H1 (cell line): ENCODE data around the gene CBARP. TPM values are rescaled to one million over a fixed set of nuclear protein-coding genes. Genes with fewer than 3 reads are reported as not detected.
A peak's percentile ranks its signal among the peaks of the same experiment; 100 is the strongest.

Experiments used
- CTCF ChIA-PET: fragments of 300-600 bp; sonication (Branson Sonifier 250); formaldehyde crosslinking; loops from one replicate; lab custom pipeline; 2021; ENCODE audit not compliant: partially characterized antibody; lab: Charles Lee
- POLR2A ChIA-PET: fragments of 300-600 bp; sonication (Branson Sonifier 250); formaldehyde crosslinking; loops from one replicate; lab custom pipeline; 2021; ENCODE audit warnings: inconsistent platforms; ENCODE audit not compliant: partially characterized antibody; lab: Charles Lee
- DNase-seq, 2 experiments: peaks; one replicate each; pipeline versions ENCODE4 v3.0.0 to v3.0.0-alpha.2; 2010 to 2022; ENCODE audit warnings: low spot score in 2 of 2, low read depth in 1 of 2, mixed read lengths in 1 of 2
- FAIRE-seq: peaks from 2 replicates; lab custom pipeline; 2011; peaks lifted over from hg19 to GRCh38; lab: Jason Lieb, UNC
- H2AFZ ChIP-seq: 2 replicates; pipeline ENCODE4 v1.8.1; 2012; ENCODE audit warnings: low read length, inconsistent platforms
- H2AK5ac ChIP-seq: 2 replicates; pipeline ENCODE4 v1.6.1; 2013; ENCODE audit warnings: low read depth, low read length
- H2BK120ac ChIP-seq: replicated peaks from 2 replicates; pipeline ENCODE3; 2013; ENCODE audit warnings: low read depth, low read length, inconsistent platforms
- H2BK12ac ChIP-seq: 2 replicates; pipeline ENCODE4 v1.6.1; 2013; ENCODE audit warnings: low read depth, low read length
- H2BK15ac ChIP-seq: 2 replicates; pipeline ENCODE4 v1.6.1; 2013; ENCODE audit warnings: low read length
- H2BK20ac ChIP-seq: 2 replicates; pipeline ENCODE4 v1.6.1; 2013; ENCODE audit warnings: low read length
- H2BK5ac ChIP-seq: 2 replicates; pipeline ENCODE4 v1.6.1; 2013; ENCODE audit warnings: low read depth, low read length
- H3K14ac ChIP-seq: 2 replicates; pipeline ENCODE4 v1.6.1; 2013; ENCODE audit warnings: inconsistent platforms; ENCODE audit not compliant: insufficient read length
- H3K18ac ChIP-seq: 2 replicates; pipeline ENCODE4 v1.6.1; 2013; ENCODE audit warnings: low read length; ENCODE audit errors: extremely low read depth
- H3K23ac ChIP-seq: 2 replicates; pipeline ENCODE4 v1.6.1; 2013; ENCODE audit warnings: inconsistent platforms; ENCODE audit not compliant: insufficient read length
- H3K23me2 ChIP-seq: 2 replicates; pipeline ENCODE4 v1.6.1; 2013; ENCODE audit warnings: low read depth, low read length
- H3K27ac ChIP-seq: 2 replicates; pipeline ENCODE4 v1.6.1; 2011; ENCODE audit warnings: low read depth, low read length, inconsistent platforms
- H3K27me3 ChIP-seq, 4 experiments: replicated peaks in 1 of 4; 1 replicate in 1 of 4; 2 replicates in 3 of 4; pipeline versions ENCODE4 v1.6.1 to v1.8.1; 2011 to 2013; ENCODE audit warnings: low read length in 3 of 4, mild to moderate bottlenecking in 3 of 4, inconsistent platforms in 2 of 4, mixed read lengths in 2 of 4, moderate library complexity in 1 of 4; ENCODE audit not compliant: control insufficient read depth in 3 of 4, insufficient read depth in 3 of 4; ENCODE audit errors: extremely low read depth in 1 of 4
- H3K36me3 ChIP-seq, 4 experiments: 2 replicates each; pipeline versions ENCODE4 v1.6.1 to v1.8.1; 2011 to 2013; ENCODE audit warnings: mild to moderate bottlenecking in 4 of 4, low read length in 3 of 4, moderate library complexity in 2 of 4, control low read depth in 1 of 4, inconsistent platforms in 1 of 4; ENCODE audit not compliant: insufficient read depth in 4 of 4, control insufficient read depth in 2 of 4
- H3K4ac ChIP-seq: replicated peaks from 2 replicates; pipeline ENCODE3; 2013; ENCODE audit warnings: low read length, low read depth, mixed read lengths, inconsistent platforms; ENCODE audit not compliant: insufficient read length
- H3K4me1 ChIP-seq, 4 experiments: replicated peaks in 1 of 4; 1 replicate in 1 of 4; 2 replicates in 3 of 4; pipeline versions ENCODE4 v1.6.1 to v1.8.1; 2011 to 2013; ENCODE audit warnings: low read length in 3 of 4, inconsistent platforms in 2 of 4, mixed read lengths in 1 of 4; ENCODE audit not compliant: insufficient read depth in 4 of 4, control insufficient read depth in 3 of 4
- H3K4me2 ChIP-seq, 2 experiments: 2 replicates each; pipeline versions ENCODE4 v1.6.1 to v1.8.1; 2011 to 2013; ENCODE audit warnings: low read depth in 2 of 2, low read length in 2 of 2, control low read depth in 1 of 2, inconsistent platforms in 1 of 2, mild to moderate bottlenecking in 1 of 2; ENCODE audit not compliant: insufficient read depth in 1 of 2
- H3K4me3 ChIP-seq, 4 experiments: fragments of 200-600, 300-600 bp in 1 of 4; sonication (generic), shearing (Covaris generic), sonication (Bioruptor Twin) in 1 of 4; 2 replicates each; pipeline versions ENCODE4 v1.5.1 to v1.8.1; 2011 to 2016; ENCODE audit warnings: low read length in 4 of 4, low read depth in 3 of 4, control low read depth in 2 of 4, inconsistent platforms in 2 of 4, mild to moderate bottlenecking in 2 of 4, mixed read lengths in 1 of 4, moderate library complexity in 1 of 4; ENCODE audit not compliant: insufficient read depth in 2 of 4; ENCODE audit errors: extremely low read depth in 1 of 4
- H3K56ac ChIP-seq: replicated peaks from 2 replicates; pipeline ENCODE3; 2013; ENCODE audit warnings: low read depth, mild to moderate bottlenecking, mixed read lengths, low read length, inconsistent platforms; ENCODE audit not compliant: insufficient read length
- H3K79me1 ChIP-seq: 2 replicates; pipeline ENCODE4 v1.6.1; 2013; ENCODE audit warnings: low read depth, low read length, control low read depth
- H3K79me2 ChIP-seq, 2 experiments: 2 replicates each; pipeline versions ENCODE4 v1.6.1 to v1.8.1; 2012 to 2013; ENCODE audit warnings: low read length in 2 of 2, mild to moderate bottlenecking in 2 of 2, inconsistent platforms in 1 of 2; ENCODE audit not compliant: insufficient read depth in 2 of 2, control insufficient read depth in 1 of 2
- H3K9ac ChIP-seq, 4 experiments: replicated peaks in 1 of 4; 1 replicate in 1 of 4; 2 replicates in 3 of 4; pipeline versions ENCODE4 v1.6.1 to v1.8.1; 2011 to 2013; ENCODE audit warnings: low read depth in 3 of 4, low read length in 3 of 4, control low read depth in 2 of 4, mild to moderate bottlenecking in 2 of 4, moderate library complexity in 2 of 4, inconsistent platforms in 1 of 4; ENCODE audit errors: extremely low read depth in 1 of 4
- H3K9me3 ChIP-seq, 2 experiments: 2 replicates each; pipeline versions ENCODE4 v1.6.1 to v1.8.1; 2012 to 2013; ENCODE audit warnings: mild to moderate bottlenecking in 2 of 2, moderate library complexity in 2 of 2, control low read depth in 1 of 2, inconsistent platforms in 1 of 2, low read depth in 1 of 2, low read length in 1 of 2, mixed read lengths in 1 of 2; ENCODE audit not compliant: insufficient read depth in 2 of 2
- H4K20me1 ChIP-seq, 2 experiments: replicated peaks in 1 of 2; 2 replicates each; pipeline versions ENCODE3 to v1.8.1; 2011 to 2013; ENCODE audit warnings: inconsistent platforms in 2 of 2, low read length in 2 of 2, mild to moderate bottlenecking in 1 of 2; ENCODE audit not compliant: insufficient read depth in 2 of 2, control insufficient read depth in 1 of 2
- H4K5ac ChIP-seq: 2 replicates; pipeline ENCODE4 v1.6.1; 2013; ENCODE audit warnings: low read length, low read depth, mixed read lengths, inconsistent platforms; ENCODE audit not compliant: insufficient read length
- H4K8ac ChIP-seq: 2 replicates; pipeline ENCODE4 v1.8.0; 2013; ENCODE audit warnings: mild to moderate bottlenecking, moderate library complexity, low read length, inconsistent platforms; ENCODE audit not compliant: insufficient read depth; ENCODE audit errors: extremely low read depth
- H4K91ac ChIP-seq: replicated peaks from 2 replicates; pipeline ENCODE3; 2013; ENCODE audit warnings: low read length, mixed read lengths, inconsistent platforms; ENCODE audit not compliant: insufficient read length
- JUND ChIP-seq: IDR thresholded peaks from 2 replicates; pipeline ENCODE4 v1.6.1; 2011; ENCODE audit warnings: mild to moderate bottlenecking, improper control_type of control experiment, low read length
- MAFK ChIP-seq: IDR thresholded peaks from 2 replicates; pipeline ENCODE4 v1.6.1; 2012; ENCODE audit warnings: low read depth, mild to moderate bottlenecking, improper control_type of control experiment, low read length
- SIN3A ChIP-seq, 2 experiments: IDR thresholded peaks in 1 of 2; conservative IDR thresholded peaks in 1 of 2; 2 replicates each; pipeline ENCODE4 v1.6.1; 2011 to 2012; ENCODE audit warnings: low read length in 2 of 2, improper control_type of control experiment in 1 of 2, low read depth in 1 of 2, mild to moderate bottlenecking in 1 of 2
- SRF ChIP-seq: IDR thresholded peaks from 2 replicates; pipeline ENCODE4 v1.6.1; 2011; ENCODE audit warnings: mild to moderate bottlenecking, low read depth, low read length, moderate library complexity
- WGBS, 2 experiments: shearing (Covaris generic) in 1 of 2; methylation state at CpG; one replicate each; pipeline versions ENCODE4 v1.1.6 to v1.1.7; 2013 to 2015; ENCODE audit warnings: low lambda C conversion rate in 2 of 2, mixed read lengths in 2 of 2, inconsistent platforms in 1 of 2, low coverage in 1 of 2, missing lambda C conversion rate in 1 of 2; ENCODE audit not compliant: insufficient replicate concordance in 2 of 2, insufficient coverage in 1 of 2, insufficient read length in 1 of 2; ENCODE audit errors: extremely low coverage in 1 of 2, missing lambda C conversion rate in 1 of 2; 5-methylcytosine and 5-hydroxymethylcytosine counted together
- polyA plus RNA-seq, 7 experiments: library from polyadenylated mRNA; depleted of rRNA in 3 of 7; stranded (reverse) in 5 of 7; unstranded in 2 of 7; fragments of >200 nt in 5 of 7; fragments of 200-250 nt in 2 of 7; gene quantifications; 1 replicate in 5 of 7; 2 replicates in 1 of 7; 4 replicates in 1 of 7; pipeline versions ENCODE4 v1.2.1 to v1.2.3, GENCODE V29; 2011 to 2013; ENCODE audit warnings: missing spikeins in 2 of 7, mixed read lengths in 2 of 7
- total RNA-seq: library from RNA; stranded (reverse); fragmentation: NEBNext Ultra II Directional; extraction: Animal tissue kit (Norgen Biotek cat#: 25700); gene quantifications from 2 replicates; pipeline ENCODE4 v1.2.1, GENCODE V29; 2021

The CBARP gene
- total and polyA plus RNA-seq, 2 of the 8 experiments (the other 6 are each of a cell fraction or from before 2014, with no cell fraction given), result 4.9 to 14.7 TPM

GRCh38 chr19:1282588-1283206 is 44.9 kb upstream of the CBARP start:
- Histone ChIP-seq H2BK12ac (no peak overlapping the region), H3K4ac (no peak overlapping the region), H3K9me3 (no peaks in the 10 kb centered on the region), H2AFZ (no peak overlapping the region), H3K79me2 (no peaks in the 10 kb centered on the region), H3K23me2 (peaks cover 3% of the 10 kb centered on the region; the same call in 1 of the 2 replicates), H3K27me3 (peaks cover 0 to 21% (median 12%) of the 10 kb centered on the region in 4 experiments; a peak in 5 of 7 replicates), H3K14ac (no peak overlapping the region), H2AK5ac (no peak overlapping the region), H2BK15ac (no peak overlapping the region), H4K91ac (no peak overlapping the region), H4K20me1 (peaks cover 0 to 8% of the 10 kb centered on the region in 2 experiments), H3K27ac (no peak overlapping the region), H3K79me1 (no peaks in the 10 kb centered on the region), H3K4me3 (no peak overlapping the region), H2BK20ac (no peak overlapping the region), H3K4me2 (no peak overlapping the region), H4K5ac (no peak overlapping the region), H4K8ac (peak overlapping the region; percentile 76; the same call in 1 of the 2 replicates), H3K56ac (no peak overlapping the region), H2BK120ac (no peak overlapping the region), H3K4me1 (peaks cover 0 to 20% (median 9%) of the 10 kb centered on the region in 4 experiments; a peak in 5 of 7 replicates), H3K23ac (no peak overlapping the region), H2BK5ac (no peak overlapping the region), H3K36me3 (peaks cover 0 to 5% (median 0%) of the 10 kb centered on the region in 4 experiments; a peak in 1 of 8 replicates), H3K18ac (no peak overlapping the region), H3K9ac (no peak overlapping the region)
- no peak for TF ChIP-seq SRF
- no peak for TF ChIP-seq MAFK
- TF ChIP-seq JUND, result no peak
- no peak for TF ChIP-seq SIN3A (conservative IDR thresholded peaks at IDR 0.05 in 1 of 2, IDR thresholded peaks at IDR 0.05 in 1 of 2; ENCODE audit: low read depth in 1 of 2, low read length in 2 of 2)
- CTCF ChIA-PET, result interaction anchor here (1.1 to 1.3 kb wide), 2 partner anchors 35 to 73 kb away, joined by 3 read pairs; no protein-coding TSS in a partner anchor
- no peak for FAIRE-seq
- POLR2A ChIA-PET, result interaction anchor here (0.6 to 3.7 kb wide), 8 partner anchors 7 to 160 kb away, joined by 3 to 35 read pairs (median 7); partner anchors contain the start of genes CIRBP and FAM174C
- WGBS, 2 experiments, result 84% methylated on average over 18 of the region's 18 CpGs; no CpG with 5 or more reads in 1 of the 2 experiments
- no peak for DNase-seq
